Endothelial cell (in vitro differentiated cells): ENCODE data around the gene ATF7. TPM values are rescaled to one million over a fixed set of nuclear protein-coding genes. Genes with fewer than 3 reads are reported as not detected.
"Not testable (repeated sequence)": the region's sequence is repeated elsewhere in the genome, so short reads cannot be mapped to it uniquely, and the experiment has no call there.

Experiments
- DNase-seq: peaks from one replicate; pipeline ENCODE4 v3.0.0; 2021; ENCODE audit warnings: low spot score
- H3K27ac Mint-ChIP-seq: one replicate; pipeline ENCODE4 v1.8.0; 2021; ENCODE audit warnings: mixed read lengths, inconsistent platforms; ENCODE audit not compliant: unreplicated experiment
- H3K27me3 Mint-ChIP-seq: one replicate; pipeline ENCODE4 v1.8.0; 2021; ENCODE audit warnings: mild to moderate bottlenecking, moderate library complexity, mixed read lengths, inconsistent platforms; ENCODE audit not compliant: unreplicated experiment
- H3K36me3 Mint-ChIP-seq: one replicate; pipeline ENCODE4 v1.8.0; 2021; ENCODE audit warnings: mild to moderate bottlenecking, low read depth, mixed read lengths, inconsistent platforms; ENCODE audit not compliant: unreplicated experiment
- H3K4me1 Mint-ChIP-seq: one replicate; pipeline ENCODE4 v1.8.0; 2021; ENCODE audit warnings: mild to moderate bottlenecking, mixed read lengths, inconsistent platforms; ENCODE audit not compliant: unreplicated experiment
- H3K4me3 Mint-ChIP-seq: one replicate; pipeline ENCODE4 v1.8.0; 2021; ENCODE audit warnings: mild to moderate bottlenecking, mixed read lengths, inconsistent platforms; ENCODE audit not compliant: unreplicated experiment
- H3K9me3 Mint-ChIP-seq: one replicate; pipeline ENCODE4 v1.8.0; 2021; ENCODE audit warnings: mixed read lengths, inconsistent platforms; ENCODE audit not compliant: unreplicated experiment
- total RNA-seq: library from RNA; stranded (reverse); fragmentation: NEBNext Ultra II Directional; extraction: Animal tissue kit (Norgen Biotek cat#: 25700); gene quantifications from one replicate; pipeline ENCODE4 v1.2.1, GENCODE V29; 2021; ENCODE audit not compliant: unreplicated experiment
- TF ChIP-seq, protein P1 (sequence below): fragments of 200-600 bp; sonication (generic); IDR thresholded peaks from one replicate; pipeline ENCODE4 v1.5.0; 2021; ENCODE audit warnings: antibody characterized with exemption; ENCODE audit not compliant: unreplicated experiment

ATF7 gene
- total RNA-seq, 1 donor from 2014 or later: 63.3 TPM

DNA sequence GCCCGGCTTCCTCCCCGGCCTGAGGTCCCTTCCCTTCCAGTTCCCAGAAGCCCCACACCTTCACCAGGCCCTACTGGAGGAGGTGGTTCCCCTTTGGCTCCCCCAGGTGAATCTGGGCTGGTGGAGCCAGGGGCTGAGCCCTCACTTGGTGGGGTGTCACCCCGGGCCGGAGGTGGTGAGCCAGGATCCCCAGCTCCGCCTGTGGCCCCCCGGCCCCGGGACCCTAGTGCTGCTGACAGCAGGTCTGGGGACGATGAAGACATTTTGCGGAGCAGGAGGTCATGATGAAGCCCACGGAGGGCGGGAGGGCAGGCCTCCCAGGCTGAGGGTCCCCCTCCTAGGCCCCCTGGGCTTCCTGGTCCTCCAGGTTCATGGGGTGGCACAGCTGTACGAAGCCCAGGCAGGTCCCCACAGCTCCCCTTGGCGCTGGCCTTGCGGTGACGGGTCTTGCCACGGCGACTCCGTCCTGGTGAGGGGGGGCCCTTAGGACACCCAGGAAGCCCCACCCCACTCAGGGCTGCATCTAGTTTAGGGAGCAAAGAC lies 143.5 kb downstream of the ATF7 start:
- H3K27ac Mint-ChIP-seq: no peak overlapping the region
- peaks cover 21% of the 10 kb centered on the region for H3K27me3 Mint-ChIP-seq

DNA sequence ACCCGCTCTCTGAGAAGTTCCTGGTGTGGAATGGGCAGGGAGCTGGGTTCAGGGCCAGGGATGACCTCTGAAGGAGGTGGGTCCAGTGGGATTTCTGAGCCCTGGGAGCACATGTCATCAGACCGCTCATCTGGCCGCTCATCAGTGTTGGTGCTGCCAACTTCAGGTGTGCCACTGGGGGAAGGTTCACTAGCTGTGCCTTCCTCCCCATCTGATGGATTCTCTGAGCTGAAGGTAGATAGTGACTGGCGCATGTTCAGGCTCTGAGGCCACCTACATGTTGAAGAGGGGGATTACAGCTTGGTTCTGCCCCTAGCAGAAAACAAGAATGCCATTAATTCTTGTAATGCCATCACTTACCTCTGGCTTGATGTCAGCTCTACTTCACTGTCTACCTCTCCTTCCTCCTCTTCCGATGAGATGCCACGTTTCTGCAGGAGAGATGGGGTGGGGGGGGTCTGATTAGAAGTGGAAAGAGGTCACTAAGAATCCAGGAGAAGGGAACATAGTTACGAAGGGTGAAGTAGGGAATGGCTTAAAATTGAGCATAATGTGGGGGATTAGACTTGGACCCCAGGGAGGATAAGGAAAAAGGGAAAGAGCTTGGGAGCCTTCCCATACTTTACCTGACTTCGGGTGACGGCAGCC lies 144.1 kb downstream of the ATF7 start:
- Mint-ChIP-seq H3K27me3 (peaks cover 21% of the 10 kb centered on the region), H3K27ac (peak overlapping the region; percentile 4), H3K4me3 (no peak overlapping the region), H3K9me3 (no peaks in the 10 kb centered on the region), H3K4me1 (peaks cover 2% of the 10 kb centered on the region), H3K36me3 (peaks cover 28% of the 10 kb centered on the region)
- DNase-seq: no peak
- TF ChIP-seq, protein P1, sequence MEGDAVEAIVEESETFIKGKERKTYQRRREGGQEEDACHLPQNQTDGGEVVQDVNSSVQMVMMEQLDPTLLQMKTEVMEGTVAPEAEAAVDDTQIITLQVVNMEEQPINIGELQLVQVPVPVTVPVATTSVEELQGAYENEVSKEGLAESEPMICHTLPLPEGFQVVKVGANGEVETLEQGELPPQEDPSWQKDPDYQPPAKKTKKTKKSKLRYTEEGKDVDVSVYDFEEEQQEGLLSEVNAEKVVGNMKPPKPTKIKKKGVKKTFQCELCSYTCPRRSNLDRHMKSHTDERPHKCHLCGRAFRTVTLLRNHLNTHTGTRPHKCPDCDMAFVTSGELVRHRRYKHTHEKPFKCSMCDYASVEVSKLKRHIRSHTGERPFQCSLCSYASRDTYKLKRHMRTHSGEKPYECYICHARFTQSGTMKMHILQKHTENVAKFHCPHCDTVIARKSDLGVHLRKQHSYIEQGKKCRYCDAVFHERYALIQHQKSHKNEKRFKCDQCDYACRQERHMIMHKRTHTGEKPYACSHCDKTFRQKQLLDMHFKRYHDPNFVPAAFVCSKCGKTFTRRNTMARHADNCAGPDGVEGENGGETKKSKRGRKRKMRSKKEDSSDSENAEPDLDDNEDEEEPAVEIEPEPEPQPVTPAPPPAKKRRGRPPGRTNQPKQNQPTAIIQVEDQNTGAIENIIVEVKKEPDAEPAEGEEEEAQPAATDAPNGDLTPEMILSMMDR: peak; percentile 22

More for the DNA sequence above, 143.5 kb downstream of the ATF7 start:
- peaks cover 31% of the 10 kb centered on the region for H3K36me3 Mint-ChIP-seq
- H3K4me3 Mint-ChIP-seq: no peak overlapping the region
- H3K4me1 Mint-ChIP-seq: peaks cover 2% of the 10 kb centered on the region
- TF ChIP-seq, protein P1: no peak
- DNase-seq: no peak
- H3K9me3 Mint-ChIP-seq: no peaks in the 10 kb centered on the region

GRCh38 chr12:53481458-53481857 lies 144.7 kb downstream of the ATF7 start:
- not testable (repeated sequence) for H3K4me1 Mint-ChIP-seq, DNase-seq, H3K4me3 Mint-ChIP-seq, H3K27ac Mint-ChIP-seq, H3K9me3 Mint-ChIP-seq
- Mint-ChIP-seq H3K36me3 (peaks cover 34% of the 10 kb centered on the region), H3K27me3 (peaks cover 21% of the 10 kb centered on the region)

DNA sequence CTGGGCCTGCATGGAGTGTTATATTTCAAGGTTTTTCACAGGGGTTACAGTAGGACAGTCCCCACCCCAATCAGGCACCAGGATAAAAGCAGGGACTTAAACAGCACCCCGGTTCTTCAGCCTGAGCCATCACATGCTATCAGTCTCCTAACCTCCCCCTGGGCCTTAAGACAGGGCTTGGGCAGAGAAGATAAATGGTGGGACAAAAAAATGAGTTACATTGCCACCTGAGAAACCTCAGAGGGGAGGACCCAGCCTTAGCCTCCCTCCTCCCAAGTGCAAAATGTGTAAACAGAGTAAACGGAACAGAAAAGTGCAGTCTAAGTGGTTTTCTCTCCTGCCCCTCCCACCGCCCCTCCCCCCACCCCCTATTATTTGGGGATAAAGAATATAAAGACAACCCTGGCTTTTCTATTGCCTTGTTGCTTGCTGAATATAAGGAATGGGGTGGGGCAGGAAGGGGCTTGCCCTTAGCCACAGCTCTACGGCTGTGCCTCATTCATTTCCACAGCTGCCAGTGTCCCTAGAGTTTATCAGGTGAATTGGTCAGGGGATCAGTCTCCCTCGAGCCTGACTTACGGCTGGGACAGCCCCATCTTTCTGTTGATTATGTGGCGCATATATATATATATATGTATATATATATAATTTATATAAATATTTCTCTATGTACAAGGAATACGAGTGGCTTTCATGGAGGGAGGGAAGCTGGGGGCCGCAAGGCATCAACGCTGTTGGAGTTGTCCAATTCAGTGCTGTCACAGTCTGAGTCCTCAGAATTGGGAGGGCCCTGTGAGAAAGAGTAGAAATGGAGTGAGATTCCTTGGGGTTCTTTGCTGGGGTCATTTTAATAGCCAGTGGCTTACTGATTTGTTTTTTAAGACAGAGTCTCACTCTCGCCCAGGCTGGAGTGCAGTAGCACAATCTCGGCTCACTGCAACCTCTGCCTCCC lies 145.4 kb downstream of the ATF7 start:
- no peak for DNase-seq
- H3K4me3 Mint-ChIP-seq: no peak overlapping the region
- H3K9me3 Mint-ChIP-seq: no peaks in the 10 kb centered on the region
- TF ChIP-seq, protein P1: no peak
- peaks cover 2% of the 10 kb centered on the region for H3K4me1 Mint-ChIP-seq
- H3K36me3 Mint-ChIP-seq: peaks cover 40% of the 10 kb centered on the region
- peaks cover 19% of the 10 kb centered on the region for H3K27me3 Mint-ChIP-seq
- no peak overlapping the region for H3K27ac Mint-ChIP-seq

- Mint-ChIP-seq H3K9me3 (no peaks in the 10 kb centered on the region), H3K4me3 (no peak overlapping the region), H3K27me3 (peaks cover 12% of the 10 kb centered on the region), H3K4me1 (peaks cover 7% of the 10 kb centered on the region), H3K36me3 (peaks cover 45% of the 10 kb centered on the region), H3K27ac (no peak overlapping the region)
- TF ChIP-seq, protein P1: no peak
- no peak for DNase-seq
Measured at GRCh38 chr12:53479331-53479730, 146.9 kb downstream of the ATF7 start.
